GM23338 (cell line): Measurements from ENCODE around the gene C4BPB. TPM values are rescaled to one million over a fixed set of nuclear protein-coding genes. Genes with fewer than 3 reads are reported as not detected.

ENCODE experiments used
- ATAC-seq: fragments of 200-7000 bp; cut with Tn5 transposase; 3 replicates; pipeline ENCODE4 v1.9.1; 2020
- DNase-seq: peaks from one replicate; pipeline ENCODE4 v3.0.0-alpha.2; 2015; ENCODE audit warnings: low spot score
- H2AFZ ChIP-seq: fragments of 200-600 bp; sonication (generic); 2 replicates; pipeline ENCODE4 v1.8.0; 2016; ENCODE audit warnings: antibody characterized with exemption, mild to moderate bottlenecking, moderate library complexity
- H3F3A ChIP-seq: fragments of 200-600 bp; sonication (generic); replicated peaks from 2 replicates; pipeline ENCODE4 v1.8.0; 2017; ENCODE audit warnings: antibody characterized with exemption, mixed run types, low read depth
- H3K27ac ChIP-seq: fragments of 200-600 bp; sonication (generic); 2 replicates; pipeline ENCODE4 v1.6.1; 2016; ENCODE audit warnings: low read depth
- H3K27me3 ChIP-seq: fragments of 200-600 bp; sonication (generic); 2 replicates; pipeline ENCODE4 v1.8.0; 2016; ENCODE audit warnings: mild to moderate bottlenecking, mixed run types, moderate library complexity; ENCODE audit not compliant: insufficient read depth
- H3K36me3 ChIP-seq: fragments of 200-600 bp; sonication (generic); 2 replicates; pipeline ENCODE4 v1.8.0; 2016; ENCODE audit warnings: mild to moderate bottlenecking; ENCODE audit not compliant: insufficient read depth
- H3K4me1 ChIP-seq: fragments of 200-600 bp; sonication (generic); 2 replicates; pipeline ENCODE4 v1.8.0; 2016; ENCODE audit warnings: mild to moderate bottlenecking, moderate library complexity; ENCODE audit not compliant: insufficient read depth
- H3K4me2 ChIP-seq: fragments of 200-600 bp; sonication (generic); 2 replicates; pipeline ENCODE4 v1.7.1; 2017; ENCODE audit warnings: mixed run types
- H3K4me3 ChIP-seq: fragments of 200-600 bp; sonication (generic); 2 replicates; pipeline ENCODE4 v1.6.1; 2016; ENCODE audit warnings: mixed run types
- H3K79me2 ChIP-seq: fragments of 200-600 bp; sonication (generic); replicated peaks from 2 replicates; pipeline ENCODE4 v1.8.0; 2017; ENCODE audit warnings: mild to moderate bottlenecking; ENCODE audit not compliant: insufficient read depth
- H3K9me2 ChIP-seq: fragments of 200-600 bp; sonication (generic); 2 replicates; pipeline ENCODE4 v1.8.0; 2017; ENCODE audit not compliant: insufficient read depth
- H4K20me1 ChIP-seq: fragments of 200-600 bp; sonication (generic); replicated peaks from 2 replicates; pipeline ENCODE4 v1.8.0; 2017; ENCODE audit warnings: mild to moderate bottlenecking; ENCODE audit not compliant: insufficient read depth
- H3K27ac Mint-ChIP-seq: 2 replicates; pipeline ENCODE4 v1.8.0; 2020; ENCODE audit warnings: inconsistent platforms, mild to moderate bottlenecking, moderate library complexity, mixed read lengths
- H3K27me3 Mint-ChIP-seq: 3 replicates; pipeline ENCODE4 v1.8.0; 2022; ENCODE audit warnings: low read depth, mild to moderate bottlenecking, moderate library complexity, mixed read lengths, inconsistent platforms; ENCODE audit not compliant: insufficient read depth, poor library complexity
- H3K36me3 Mint-ChIP-seq: 3 replicates; pipeline ENCODE4 v1.8.0; 2021; ENCODE audit warnings: low read depth, mild to moderate bottlenecking, inconsistent platforms, moderate library complexity, mixed read lengths
- H3K4me1 Mint-ChIP-seq: 3 replicates; pipeline ENCODE4 v1.8.0; 2020; ENCODE audit warnings: mild to moderate bottlenecking, inconsistent platforms, mixed read lengths
- H3K4me3 Mint-ChIP-seq: 3 replicates; pipeline ENCODE4 v1.8.0; 2021; ENCODE audit warnings: moderate library complexity, mild to moderate bottlenecking, inconsistent platforms, mixed read lengths
- H3K9me3 Mint-ChIP-seq: 3 replicates; pipeline ENCODE4 v1.8.0; 2020; ENCODE audit warnings: moderate library complexity, mild to moderate bottlenecking, inconsistent platforms, mixed read lengths
- polyA plus RNA-seq: library from polyadenylated mRNA; unstranded; fragments of >200 nt; fragmentation: Nextera tagmentation; extraction: Ambion mirVana; gene quantifications from 2 replicates; pipeline ENCODE4 v1.2.1, GENCODE V29; 2016
- total RNA-seq: library from RNA; depleted of rRNA; stranded (reverse); fragments of >200 nt; shearing (Covaris generic); gene quantifications from 2 replicates; pipeline ENCODE4 v1.2.3, GENCODE V29; 2014
- TF ChIP-seq, protein P1 (sequence below), 2 experiments: fragments of 200-600 bp in 1 of 2; sonication (generic) in 1 of 2; conservative IDR thresholded peaks; 2 replicates each; pipeline versions ENCODE4 v1.5.1 to v1.6.1; 2016 to 2017; ENCODE audit warnings: antibody characterized with exemption in 2 of 2, low read depth in 2 of 2, mild to moderate bottlenecking in 2 of 2, moderate library complexity in 1 of 2
- TF ChIP-seq, protein P2 (sequence below): fragments of 250-450 bp; sonication (Bioruptor Pico); IDR thresholded peaks from 2 replicates; pipeline ENCODE4 v1.5.0; 2020; ENCODE audit warnings: mild to moderate bottlenecking, moderate library complexity

C4BPB gene
- total and polyA plus RNA-seq, 2 experiments from 2014 or later = not detected

DNA sequence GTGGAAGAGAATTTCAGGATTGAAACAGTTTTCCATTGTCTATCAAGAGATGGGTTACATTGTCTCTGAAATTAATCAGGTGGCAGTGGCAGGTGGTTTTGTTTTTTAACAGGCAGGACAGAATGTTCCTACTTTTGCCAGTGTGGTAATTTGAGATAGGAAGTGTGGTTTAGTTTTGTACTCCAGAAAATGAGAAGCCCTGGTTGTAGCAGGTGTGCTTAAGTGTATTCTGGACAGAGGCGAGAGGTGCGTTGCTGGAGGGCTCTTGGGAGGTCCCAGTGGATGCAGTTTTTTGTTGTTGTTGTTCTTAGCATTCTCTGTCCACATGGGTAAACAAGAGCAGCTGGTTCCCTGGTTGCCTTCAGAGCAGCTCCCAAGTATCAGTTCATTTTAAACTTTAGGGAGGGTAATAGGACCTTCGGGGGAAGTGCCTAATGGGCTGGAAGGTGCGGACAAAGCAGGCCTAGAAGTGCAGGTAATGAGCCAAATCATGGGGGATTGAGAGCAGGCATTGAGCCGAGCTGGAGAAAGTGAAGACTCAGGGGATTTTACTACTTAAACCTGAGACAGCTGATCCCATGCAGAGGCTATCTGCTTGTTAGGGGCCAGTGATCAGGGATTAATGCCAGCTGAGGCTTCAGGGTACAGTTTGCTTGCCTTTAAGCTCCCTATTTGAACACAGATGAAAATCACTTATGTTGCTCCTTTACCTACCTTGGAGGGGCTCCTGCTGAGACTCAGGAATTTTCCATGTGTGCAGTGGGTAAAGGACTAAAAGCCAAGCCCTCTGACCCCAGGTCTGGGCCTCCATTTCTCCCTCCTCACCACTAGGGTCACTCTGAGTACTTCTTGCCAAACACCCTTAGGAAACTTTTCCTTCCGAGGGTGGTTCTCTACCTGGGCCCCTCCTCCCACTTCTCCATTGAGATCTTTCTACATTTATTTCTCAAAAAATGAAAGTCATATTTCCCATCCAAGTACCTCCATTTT, 29.5 kb upstream of the C4BPB start:
- Mint-ChIP-seq H3K36me3 (peaks cover 25% of the 10 kb centered on the region), H3K27me3 (peaks cover 2% of the 10 kb centered on the region), H3K9me3 (no peaks in the 10 kb centered on the region), H3K27ac (peak overlapping the region; percentile 91), H3K4me3 (no peak overlapping the region), H3K4me1 (peaks cover 18% of the 10 kb centered on the region)
- peaks cover 10% of the 10 kb centered on the region; the same call in 1 of the 2 replicates for H3K36me3 ChIP-seq
- no peak overlapping the region for H3K4me3 ChIP-seq
- H3K79me2 ChIP-seq = no peaks in the 10 kb centered on the region
- no peak overlapping the region for H3K4me2 ChIP-seq
- no peaks in the 10 kb centered on the region; the same call in 1 of the 2 replicates for H4K20me1 ChIP-seq
- H3K27ac ChIP-seq = 0 out of 2 replicates have a peak overlapping the region, but pooled peaks have one; percentile 32
- DNase-seq (peak; percentile 57), ATAC-seq (peak; percentile 97)
- H2AFZ ChIP-seq = no peak overlapping the region
- TF ChIP-seq, protein P1, sequence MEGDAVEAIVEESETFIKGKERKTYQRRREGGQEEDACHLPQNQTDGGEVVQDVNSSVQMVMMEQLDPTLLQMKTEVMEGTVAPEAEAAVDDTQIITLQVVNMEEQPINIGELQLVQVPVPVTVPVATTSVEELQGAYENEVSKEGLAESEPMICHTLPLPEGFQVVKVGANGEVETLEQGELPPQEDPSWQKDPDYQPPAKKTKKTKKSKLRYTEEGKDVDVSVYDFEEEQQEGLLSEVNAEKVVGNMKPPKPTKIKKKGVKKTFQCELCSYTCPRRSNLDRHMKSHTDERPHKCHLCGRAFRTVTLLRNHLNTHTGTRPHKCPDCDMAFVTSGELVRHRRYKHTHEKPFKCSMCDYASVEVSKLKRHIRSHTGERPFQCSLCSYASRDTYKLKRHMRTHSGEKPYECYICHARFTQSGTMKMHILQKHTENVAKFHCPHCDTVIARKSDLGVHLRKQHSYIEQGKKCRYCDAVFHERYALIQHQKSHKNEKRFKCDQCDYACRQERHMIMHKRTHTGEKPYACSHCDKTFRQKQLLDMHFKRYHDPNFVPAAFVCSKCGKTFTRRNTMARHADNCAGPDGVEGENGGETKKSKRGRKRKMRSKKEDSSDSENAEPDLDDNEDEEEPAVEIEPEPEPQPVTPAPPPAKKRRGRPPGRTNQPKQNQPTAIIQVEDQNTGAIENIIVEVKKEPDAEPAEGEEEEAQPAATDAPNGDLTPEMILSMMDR (conservative IDR thresholded peaks at IDR 0.05; ENCODE audit: low read depth in 2 of 2) = peak; percentile 25 to 47; a peak in 3 of 4 replicates
- TF ChIP-seq, protein P2, sequence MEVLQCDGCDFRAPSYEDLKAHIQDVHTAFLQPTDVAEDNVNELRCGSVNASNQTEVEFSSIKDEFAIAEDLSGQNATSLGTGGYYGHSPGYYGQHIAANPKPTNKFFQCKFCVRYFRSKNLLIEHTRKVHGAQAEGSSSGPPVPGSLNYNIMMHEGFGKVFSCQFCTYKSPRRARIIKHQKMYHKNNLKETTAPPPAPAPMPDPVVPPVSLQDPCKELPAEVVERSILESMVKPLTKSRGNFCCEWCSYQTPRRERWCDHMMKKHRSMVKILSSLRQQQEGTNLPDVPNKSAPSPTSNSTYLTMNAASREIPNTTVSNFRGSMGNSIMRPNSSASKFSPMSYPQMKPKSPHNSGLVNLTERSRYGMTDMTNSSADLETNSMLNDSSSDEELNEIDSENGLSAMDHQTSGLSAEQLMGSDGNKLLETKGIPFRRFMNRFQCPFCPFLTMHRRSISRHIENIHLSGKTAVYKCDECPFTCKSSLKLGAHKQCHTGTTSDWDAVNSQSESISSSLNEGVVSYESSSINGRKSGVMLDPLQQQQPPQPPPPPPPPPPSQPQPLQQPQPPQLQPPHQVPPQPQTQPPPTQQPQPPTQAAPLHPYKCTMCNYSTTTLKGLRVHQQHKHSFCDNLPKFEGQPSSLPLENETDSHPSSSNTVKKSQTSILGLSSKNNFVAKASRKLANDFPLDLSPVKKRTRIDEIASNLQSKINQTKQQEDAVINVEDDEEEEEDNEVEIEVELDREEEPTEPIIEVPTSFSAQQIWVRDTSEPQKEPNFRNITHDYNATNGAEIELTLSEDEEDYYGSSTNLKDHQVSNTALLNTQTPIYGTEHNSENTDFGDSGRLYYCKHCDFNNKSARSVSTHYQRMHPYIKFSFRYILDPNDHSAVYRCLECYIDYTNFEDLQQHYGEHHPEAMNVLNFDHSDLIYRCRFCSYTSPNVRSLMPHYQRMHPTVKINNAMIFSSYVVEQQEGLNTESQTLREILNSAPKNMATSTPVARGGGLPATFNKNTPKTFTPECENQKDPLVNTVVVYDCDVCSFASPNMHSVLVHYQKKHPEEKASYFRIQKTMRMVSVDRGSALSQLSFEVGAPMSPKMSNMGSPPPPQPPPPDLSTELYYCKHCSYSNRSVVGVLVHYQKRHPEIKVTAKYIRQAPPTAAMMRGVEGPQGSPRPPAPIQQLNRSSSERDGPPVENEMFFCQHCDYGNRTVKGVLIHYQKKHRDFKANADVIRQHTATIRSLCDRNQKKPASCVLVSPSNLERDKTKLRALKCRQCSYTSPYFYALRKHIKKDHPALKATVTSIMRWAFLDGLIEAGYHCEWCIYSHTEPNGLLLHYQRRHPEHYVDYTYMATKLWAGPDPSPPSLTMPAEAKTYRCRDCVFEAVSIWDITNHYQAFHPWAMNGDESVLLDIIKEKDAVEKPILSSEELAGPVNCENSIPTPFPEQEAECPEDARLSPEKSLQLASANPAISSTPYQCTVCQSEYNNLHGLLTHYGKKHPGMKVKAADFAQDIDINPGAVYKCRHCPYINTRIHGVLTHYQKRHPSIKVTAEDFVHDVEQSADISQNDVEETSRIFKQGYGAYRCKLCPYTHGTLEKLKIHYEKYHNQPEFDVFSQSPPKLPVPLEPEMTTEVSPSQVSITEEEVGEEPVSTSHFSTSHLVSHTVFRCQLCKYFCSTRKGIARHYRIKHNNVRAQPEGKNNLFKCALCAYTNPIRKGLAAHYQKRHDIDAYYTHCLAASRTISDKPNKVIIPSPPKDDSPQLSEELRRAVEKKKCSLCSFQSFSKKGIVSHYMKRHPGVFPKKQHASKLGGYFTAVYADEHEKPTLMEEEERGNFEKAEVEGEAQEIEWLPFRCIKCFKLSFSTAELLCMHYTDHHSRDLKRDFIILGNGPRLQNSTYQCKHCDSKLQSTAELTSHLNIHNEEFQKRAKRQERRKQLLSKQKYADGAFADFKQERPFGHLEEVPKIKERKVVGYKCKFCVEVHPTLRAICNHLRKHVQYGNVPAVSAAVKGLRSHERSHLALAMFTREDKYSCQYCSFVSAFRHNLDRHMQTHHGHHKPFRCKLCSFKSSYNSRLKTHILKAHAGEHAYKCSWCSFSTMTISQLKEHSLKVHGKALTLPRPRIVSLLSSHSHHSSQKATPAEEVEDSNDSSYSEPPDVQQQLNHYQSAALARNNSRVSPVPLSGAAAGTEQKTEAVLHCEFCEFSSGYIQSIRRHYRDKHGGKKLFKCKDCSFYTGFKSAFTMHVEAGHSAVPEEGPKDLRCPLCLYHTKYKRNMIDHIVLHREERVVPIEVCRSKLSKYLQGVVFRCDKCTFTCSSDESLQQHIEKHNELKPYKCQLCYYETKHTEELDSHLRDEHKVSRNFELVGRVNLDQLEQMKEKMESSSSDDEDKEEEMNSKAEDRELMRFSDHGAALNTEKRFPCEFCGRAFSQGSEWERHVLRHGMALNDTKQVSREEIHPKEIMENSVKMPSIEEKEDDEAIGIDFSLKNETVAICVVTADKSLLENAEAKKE (CRISPR knock-in tag) = no peak
- H3F3A ChIP-seq = no peaks in the 10 kb centered on the region
- no peaks in the 10 kb centered on the region for H3K9me2 ChIP-seq
- no peaks in the 10 kb centered on the region for H3K27me3 ChIP-seq
- H3K4me1 ChIP-seq = no peaks in the 10 kb centered on the region
